Activated T-cell treated with anti-CD3 and anti-CD28 coated beads, Interleukin-2, amount 50 U/mL, for 24 hours (primary cell): Measurements from ENCODE around the gene LGALS4.
"Not testable (repeated sequence)": the region's sequence is repeated elsewhere in the genome, so short reads cannot be mapped to it uniquely, and the experiment has no call there.

Source experiments
- DNase-seq: peaks from one replicate; pipeline ENCODE4 v3.0.0-alpha.2; 2020
- H3K27ac Mint-ChIP-seq: 2 replicates; pipeline ENCODE4 v1.8.0; 2020; ENCODE audit warnings: mild to moderate bottlenecking, mixed read lengths
- H3K27me3 Mint-ChIP-seq: 2 replicates; pipeline ENCODE4 v1.8.0; 2020; ENCODE audit warnings: mixed read lengths
- H3K36me3 Mint-ChIP-seq: 2 replicates; pipeline ENCODE4 v1.8.0; 2020; ENCODE audit warnings: low read depth, mixed read lengths
- H3K4me1 Mint-ChIP-seq: 2 replicates; pipeline ENCODE4 v1.8.0; 2020; ENCODE audit warnings: low read depth, mixed read lengths
- H3K4me3 Mint-ChIP-seq: 2 replicates; pipeline ENCODE4 v1.8.0; 2020; ENCODE audit warnings: mild to moderate bottlenecking, moderate library complexity, mixed read lengths
- H3K9me3 Mint-ChIP-seq: 2 replicates; pipeline ENCODE4 v1.8.0; 2020; ENCODE audit warnings: mixed read lengths

LGALS4 gene, protein sequence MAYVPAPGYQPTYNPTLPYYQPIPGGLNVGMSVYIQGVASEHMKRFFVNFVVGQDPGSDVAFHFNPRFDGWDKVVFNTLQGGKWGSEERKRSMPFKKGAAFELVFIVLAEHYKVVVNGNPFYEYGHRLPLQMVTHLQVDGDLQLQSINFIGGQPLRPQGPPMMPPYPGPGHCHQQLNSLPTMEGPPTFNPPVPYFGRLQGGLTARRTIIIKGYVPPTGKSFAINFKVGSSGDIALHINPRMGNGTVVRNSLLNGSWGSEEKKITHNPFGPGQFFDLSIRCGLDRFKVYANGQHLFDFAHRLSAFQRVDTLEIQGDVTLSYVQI

DNA sequence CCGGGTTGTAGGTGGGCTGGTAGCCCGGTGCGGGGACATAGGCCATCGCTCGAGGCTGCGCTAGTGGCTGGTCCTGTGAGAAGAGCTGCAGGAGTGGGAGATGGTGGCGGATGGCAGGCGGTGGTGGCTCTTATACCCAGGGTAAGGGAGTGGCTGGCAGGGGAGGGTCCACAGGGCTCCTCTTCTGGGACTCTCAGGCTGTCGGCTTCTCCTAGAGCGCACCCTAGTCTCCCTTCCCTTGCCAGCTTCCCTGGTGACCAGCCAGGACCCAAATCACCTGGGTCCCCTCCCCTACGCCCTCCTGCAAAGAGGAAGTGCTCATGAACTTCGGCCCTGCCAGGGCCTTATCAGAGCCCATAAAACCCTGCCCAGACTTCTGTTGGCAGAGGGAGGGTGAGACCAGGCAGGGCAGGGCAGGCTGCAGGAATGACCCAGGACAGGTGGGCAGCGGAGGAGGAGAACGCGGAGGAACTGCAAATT is at the start of gene LGALS4:
Gene LGALS4, minus strand, starts transcription at position 105 of the 480 bp plus-strand sequence. Its CDS starts 59 bp downstream, at position 46.
- Mint-ChIP-seq H3K4me3 (no peak within 1 kb of the TSS), H3K4me1 (no peaks in the 10 kb centered on the region), H3K27me3 (no peaks in the 10 kb centered on the region), H3K27ac (peak within 1 kb of the TSS; percentile 27), H3K36me3 (peaks cover 28% of the 10 kb centered on the region), H3K9me3 (no peaks in the 10 kb centered on the region)
- DNase-seq = no peak

DNA sequence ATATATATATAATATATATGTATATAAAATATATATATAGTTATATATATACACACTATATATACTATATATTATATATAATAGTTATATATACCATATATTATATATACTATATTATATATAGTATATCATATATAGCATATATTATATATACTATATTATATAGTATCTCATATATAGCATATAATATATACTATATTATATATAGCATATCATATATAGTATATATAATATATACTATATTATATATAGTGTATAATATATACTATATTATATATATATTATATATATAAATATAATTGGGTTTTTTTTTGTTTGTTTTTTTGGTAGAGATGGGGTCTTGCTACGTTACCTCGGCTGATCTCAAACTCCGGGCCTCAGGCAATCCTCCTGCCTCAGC is 48.6 kb upstream of the LGALS4 start:
- H3K9me3 Mint-ChIP-seq = peaks cover 2% of the 10 kb centered on the region
- H3K27me3 Mint-ChIP-seq = no peaks in the 10 kb centered on the region
- peaks cover 10% of the 10 kb centered on the region for H3K36me3 Mint-ChIP-seq
- no peak for DNase-seq
- peaks cover 45% of the 10 kb centered on the region for H3K4me1 Mint-ChIP-seq
- H3K27ac Mint-ChIP-seq = no peak overlapping the region
- H3K4me3 Mint-ChIP-seq = no peak overlapping the region

DNA sequence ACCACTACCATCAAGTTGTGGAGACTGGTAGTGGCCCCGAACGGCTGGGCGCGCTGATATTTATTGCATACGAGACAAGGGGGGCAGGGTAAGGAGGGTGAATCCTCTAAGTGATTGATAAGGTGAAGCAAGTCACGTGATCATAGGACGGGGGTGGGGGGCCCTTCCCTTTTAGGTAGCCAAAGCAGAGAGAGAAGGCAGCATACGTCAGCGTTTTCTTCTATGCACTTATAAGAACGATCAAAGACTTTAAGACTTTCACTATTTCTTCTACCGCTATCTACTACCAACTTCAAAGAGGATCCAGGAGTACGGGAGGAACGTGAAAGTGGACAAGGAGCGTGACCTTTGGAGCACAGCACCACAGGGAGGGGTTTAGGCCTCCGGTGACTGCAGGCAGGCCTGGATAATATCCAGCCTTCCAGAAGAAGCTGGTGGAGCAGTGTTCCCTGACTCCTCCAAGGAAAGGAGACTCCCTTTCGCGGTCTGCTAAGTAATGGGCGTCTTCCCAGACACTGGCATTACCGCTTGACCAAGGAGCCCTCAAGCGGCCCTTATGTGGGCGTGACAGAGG is 47.0 kb upstream of the LGALS4 start:
- H3K36me3 Mint-ChIP-seq, DNase-seq, H3K4me3 Mint-ChIP-seq, H3K27me3 Mint-ChIP-seq, H3K9me3 Mint-ChIP-seq, H3K27ac Mint-ChIP-seq: not testable (repeated sequence)
- peaks cover 31% of the 10 kb centered on the region for H3K4me1 Mint-ChIP-seq

DNA sequence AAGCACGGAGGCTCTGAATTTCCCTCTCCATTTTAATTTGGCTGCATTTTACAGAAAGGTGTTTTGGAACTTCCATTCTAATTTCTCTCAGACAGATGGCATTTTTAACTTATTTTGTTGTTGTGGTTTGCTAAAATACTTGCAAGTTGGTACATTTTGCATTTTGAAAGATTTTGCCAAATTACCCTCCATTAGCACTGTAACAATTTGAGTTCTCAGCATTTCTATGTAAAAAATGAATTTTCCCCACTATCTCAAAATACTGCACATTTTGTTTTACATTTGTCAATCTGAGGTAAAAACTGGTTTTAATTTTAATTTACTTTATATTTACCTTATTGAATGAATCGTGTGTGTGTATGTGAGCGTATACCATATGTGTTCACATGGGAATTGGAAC is 44.1 kb upstream of the LGALS4 start:
- peaks cover 2% of the 10 kb centered on the region for H3K9me3 Mint-ChIP-seq
- peak overlapping the region; percentile 29 for H3K4me3 Mint-ChIP-seq
- peaks cover 34% of the 10 kb centered on the region for H3K4me1 Mint-ChIP-seq
- peak overlapping the region; percentile 88 for H3K27ac Mint-ChIP-seq
- peaks cover 5% of the 10 kb centered on the region for H3K36me3 Mint-ChIP-seq
- no peak for DNase-seq
- H3K27me3 Mint-ChIP-seq = no peaks in the 10 kb centered on the region

DNA sequence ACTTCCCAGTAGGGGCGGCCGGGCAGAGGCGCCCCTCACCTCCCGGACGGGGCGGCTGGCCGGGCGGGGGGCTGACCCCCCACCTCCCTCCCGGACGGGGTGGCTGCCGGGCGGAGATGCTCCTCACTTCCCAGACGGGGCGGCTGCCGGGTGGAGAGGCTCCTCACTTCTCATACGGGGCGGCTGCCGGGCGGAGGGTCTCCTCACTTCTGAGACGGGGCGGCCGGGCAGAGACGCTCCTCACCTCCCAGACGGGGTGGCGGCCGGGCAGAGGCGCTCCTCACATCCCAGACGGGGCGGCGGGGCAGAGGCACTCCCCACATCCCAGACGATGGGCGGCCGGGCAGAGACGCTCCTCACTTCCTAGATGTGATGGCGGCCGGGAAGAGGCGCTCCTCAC is 43.0 kb upstream of the LGALS4 start:
- Mint-ChIP-seq H3K36me3 (peaks cover 15% of the 10 kb centered on the region), H3K4me1 (peaks cover 42% of the 10 kb centered on the region), H3K4me3 (peak overlapping the region; percentile 50)
- H3K27me3 Mint-ChIP-seq, DNase-seq, H3K27ac Mint-ChIP-seq, H3K9me3 Mint-ChIP-seq: not testable (repeated sequence)

DNA sequence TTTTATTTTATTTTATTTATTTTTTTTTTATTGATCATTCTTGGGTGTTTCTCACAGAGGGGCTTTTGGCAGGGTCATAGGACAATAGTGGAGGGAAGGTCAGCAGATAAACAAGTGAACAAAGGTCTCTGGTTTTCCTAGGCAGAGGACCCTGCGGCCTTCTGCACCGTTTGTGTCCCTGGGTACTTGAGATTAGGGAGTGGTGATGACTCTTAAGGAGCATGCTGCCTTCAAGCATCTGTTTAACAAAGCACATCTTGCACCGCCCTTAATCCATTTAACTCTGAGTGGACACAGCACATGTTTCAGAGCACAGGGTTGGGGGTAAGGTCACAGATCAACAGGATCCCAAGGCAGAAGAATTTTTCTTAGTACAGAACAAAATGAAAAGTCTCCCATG is 42.2 kb upstream of the LGALS4 start:
- H3K27me3 Mint-ChIP-seq, H3K4me3 Mint-ChIP-seq, H3K27ac Mint-ChIP-seq, H3K9me3 Mint-ChIP-seq, DNase-seq: not testable (repeated sequence)
- Mint-ChIP-seq H3K36me3 (peaks cover 17% of the 10 kb centered on the region), H3K4me1 (peaks cover 42% of the 10 kb centered on the region)

DNA sequence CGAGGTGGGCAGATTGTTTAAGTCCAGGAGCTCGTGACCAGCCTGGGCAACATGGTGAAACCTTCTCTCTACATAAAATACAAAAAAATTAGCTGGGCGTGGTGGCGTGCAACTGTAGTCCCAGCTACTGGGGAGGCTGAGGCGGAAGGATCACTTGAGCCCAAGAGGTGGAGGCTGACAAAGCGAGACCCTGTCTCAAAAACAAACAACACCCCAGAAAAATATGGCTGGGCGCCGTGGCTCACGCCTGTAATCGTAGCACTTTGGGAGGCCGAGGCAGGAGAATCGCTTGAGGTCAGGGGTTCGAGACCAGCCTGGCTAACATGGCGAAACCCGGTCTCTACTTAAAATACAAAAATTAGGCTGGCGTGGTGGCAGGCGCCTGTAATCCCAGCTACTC is 40.5 kb upstream of the LGALS4 start:
- Mint-ChIP-seq H3K36me3 (peaks cover 29% of the 10 kb centered on the region), H3K4me1 (peaks cover 46% of the 10 kb centered on the region), H3K27ac (peak overlapping the region; percentile 97), H3K4me3 (peak overlapping the region; percentile 92), H3K27me3 (no peaks in the 10 kb centered on the region), H3K9me3 (peaks cover 2% of the 10 kb centered on the region)
- no peak for DNase-seq

DNA sequence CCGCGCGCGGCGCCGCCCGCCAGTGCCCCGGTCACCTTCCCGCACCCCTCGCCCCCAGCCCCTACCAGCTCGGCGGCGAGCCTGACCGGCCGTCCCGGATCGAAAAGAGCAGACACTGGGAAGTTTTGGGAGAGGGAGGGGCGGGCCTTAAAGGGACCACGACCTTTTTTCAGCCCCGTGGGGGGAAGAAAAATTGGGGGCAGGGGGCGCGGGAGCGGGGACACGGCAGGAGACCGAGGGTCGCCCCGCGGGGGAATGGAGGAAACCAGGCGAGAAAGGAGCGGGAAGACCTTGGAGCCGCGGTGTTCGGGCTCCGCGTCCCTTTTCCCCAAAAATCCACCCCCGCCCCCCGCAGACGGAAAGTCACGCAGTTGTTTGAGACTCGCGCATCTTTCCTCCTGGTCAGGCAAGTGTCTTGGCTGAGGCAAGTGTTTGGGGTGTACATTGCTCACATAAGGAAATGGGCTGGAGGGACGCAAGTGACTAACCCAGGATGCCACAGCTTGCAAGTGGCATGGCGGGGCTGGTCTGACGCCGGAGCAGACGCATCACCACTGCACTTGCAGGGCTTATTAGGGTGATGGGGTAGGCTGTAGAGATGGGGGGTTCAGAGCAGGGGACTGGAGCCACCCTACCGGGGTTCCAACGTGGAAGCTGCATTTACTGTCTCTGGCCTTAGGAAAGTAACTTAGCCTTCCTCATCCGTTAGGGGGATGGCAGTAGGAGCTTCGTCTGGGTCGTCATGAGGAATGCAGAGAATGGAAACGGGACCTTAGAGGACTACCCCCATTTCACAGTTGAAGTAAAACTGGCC is 39.7 kb upstream of the LGALS4 start:
- H3K4me3 Mint-ChIP-seq = peak overlapping the region; percentile 92
- H3K27ac Mint-ChIP-seq = peak overlapping the region; percentile 97
- peaks cover 37% of the 10 kb centered on the region for H3K36me3 Mint-ChIP-seq
- H3K4me1 Mint-ChIP-seq = peaks cover 45% of the 10 kb centered on the region
- peaks cover 2% of the 10 kb centered on the region for H3K9me3 Mint-ChIP-seq
- H3K27me3 Mint-ChIP-seq = no peaks in the 10 kb centered on the region
- peak; percentile 78 for DNase-seq

DNA sequence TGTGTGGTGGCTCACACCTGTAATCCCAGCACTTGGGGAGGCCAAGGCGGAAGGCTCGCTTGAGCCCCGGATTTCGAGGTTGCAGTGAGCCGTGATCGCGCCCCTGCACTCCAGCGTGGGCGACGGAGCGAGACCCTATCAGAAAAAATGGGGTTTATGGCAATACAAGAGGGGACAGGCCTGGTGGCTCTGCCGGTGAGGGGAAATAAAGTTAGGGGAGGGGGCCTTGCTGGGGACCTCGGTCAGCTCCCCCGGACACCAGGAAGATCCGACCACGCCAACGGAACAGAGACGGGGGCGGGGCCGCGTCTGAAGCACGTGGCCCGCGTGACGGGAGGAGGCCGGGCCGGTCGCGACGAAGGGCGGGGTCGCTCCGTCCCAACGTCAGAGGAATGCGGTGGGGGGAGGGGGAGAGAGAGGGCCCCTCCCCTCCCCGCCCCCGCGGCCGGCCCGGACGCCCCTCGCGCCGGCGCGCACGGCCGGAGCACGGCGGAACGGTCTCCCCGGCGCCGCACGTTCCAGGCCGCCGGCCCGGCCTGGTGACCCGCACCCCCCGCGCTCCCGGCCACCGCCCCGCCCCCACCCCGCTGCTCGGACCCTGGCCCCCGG is 39.0 kb upstream of the LGALS4 start:
- H3K27me3 Mint-ChIP-seq = no peaks in the 10 kb centered on the region
- peaks cover 2% of the 10 kb centered on the region for H3K9me3 Mint-ChIP-seq
- peak overlapping the region; percentile 100 for H3K27ac Mint-ChIP-seq
- peaks cover 46% of the 10 kb centered on the region for H3K4me1 Mint-ChIP-seq
- DNase-seq = peak; percentile 92
- H3K4me3 Mint-ChIP-seq = peak overlapping the region; percentile 98
- H3K36me3 Mint-ChIP-seq = peaks cover 44% of the 10 kb centered on the region

DNA sequence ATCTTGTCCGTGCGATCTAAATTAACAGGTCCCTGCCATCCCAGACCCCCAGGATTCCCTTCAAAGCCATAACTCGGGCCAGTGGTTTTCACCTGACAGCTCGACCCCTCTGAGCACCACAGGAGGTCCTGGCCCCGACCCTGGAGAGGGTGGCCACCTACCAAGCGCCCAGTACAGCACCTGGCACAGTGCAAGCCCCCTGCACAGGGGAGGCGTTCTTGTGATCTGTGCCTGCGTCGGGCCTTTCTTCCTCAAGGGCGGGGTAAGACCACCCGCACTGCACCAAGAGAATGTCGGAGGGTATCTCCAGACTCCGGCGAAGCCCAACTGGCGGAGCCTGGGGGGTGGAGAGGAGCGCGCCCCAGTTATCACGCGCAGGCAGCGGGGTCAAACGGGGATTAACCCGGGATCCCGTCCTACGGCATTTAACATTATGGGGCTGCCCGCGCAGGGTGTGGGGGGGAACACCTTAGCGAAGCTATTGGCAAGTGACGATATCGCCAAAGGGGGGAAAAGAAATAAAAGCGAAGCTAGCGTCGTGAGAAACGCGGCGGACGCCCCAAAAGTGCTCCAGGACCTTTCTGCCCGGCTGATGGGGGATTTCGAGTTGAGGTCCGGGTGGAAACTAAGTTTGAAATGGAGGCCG is 38.4 kb upstream of the LGALS4 start:
- peak; percentile 76 for DNase-seq
- H3K9me3 Mint-ChIP-seq = no peaks in the 10 kb centered on the region
- peak overlapping the region; percentile 100 for H3K27ac Mint-ChIP-seq
- H3K36me3 Mint-ChIP-seq = peaks cover 50% of the 10 kb centered on the region
- H3K4me1 Mint-ChIP-seq = peaks cover 45% of the 10 kb centered on the region
- H3K4me3 Mint-ChIP-seq = peak overlapping the region; percentile 98
- H3K27me3 Mint-ChIP-seq = no peaks in the 10 kb centered on the region

DNA sequence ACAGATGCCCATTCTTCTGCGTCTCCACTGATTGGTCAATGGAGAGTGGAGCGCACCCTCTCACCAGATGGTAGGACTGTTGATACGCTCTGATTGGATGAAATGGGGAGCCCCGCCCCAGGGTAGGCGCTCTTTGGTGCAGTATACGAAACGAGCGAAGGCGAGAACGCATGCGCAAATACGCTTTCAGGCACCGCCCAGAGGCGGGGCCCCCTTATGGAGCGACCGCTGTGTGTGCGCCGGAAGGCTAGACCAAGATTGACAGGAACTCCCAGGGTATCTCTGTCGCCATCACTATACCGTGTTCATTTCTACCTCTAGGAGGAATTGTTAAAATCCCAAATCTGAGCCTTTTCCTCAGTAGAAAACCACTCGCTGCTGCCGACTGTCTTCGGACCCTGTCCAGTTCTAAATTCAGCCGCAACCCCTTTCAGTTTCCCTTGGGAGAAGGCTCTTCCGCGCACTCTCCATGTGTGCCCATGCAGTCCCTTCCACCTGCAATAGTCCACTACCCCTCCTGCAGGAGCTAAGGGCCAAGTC is 37.8 kb upstream of the LGALS4 start:
- Mint-ChIP-seq H3K27me3 (no peaks in the 10 kb centered on the region), H3K27ac (peak overlapping the region; percentile 100), H3K4me3 (peak overlapping the region; percentile 98), H3K4me1 (peaks cover 51% of the 10 kb centered on the region), H3K36me3 (peaks cover 56% of the 10 kb centered on the region), H3K9me3 (no peaks in the 10 kb centered on the region)
- DNase-seq = peak; percentile 98

DNA sequence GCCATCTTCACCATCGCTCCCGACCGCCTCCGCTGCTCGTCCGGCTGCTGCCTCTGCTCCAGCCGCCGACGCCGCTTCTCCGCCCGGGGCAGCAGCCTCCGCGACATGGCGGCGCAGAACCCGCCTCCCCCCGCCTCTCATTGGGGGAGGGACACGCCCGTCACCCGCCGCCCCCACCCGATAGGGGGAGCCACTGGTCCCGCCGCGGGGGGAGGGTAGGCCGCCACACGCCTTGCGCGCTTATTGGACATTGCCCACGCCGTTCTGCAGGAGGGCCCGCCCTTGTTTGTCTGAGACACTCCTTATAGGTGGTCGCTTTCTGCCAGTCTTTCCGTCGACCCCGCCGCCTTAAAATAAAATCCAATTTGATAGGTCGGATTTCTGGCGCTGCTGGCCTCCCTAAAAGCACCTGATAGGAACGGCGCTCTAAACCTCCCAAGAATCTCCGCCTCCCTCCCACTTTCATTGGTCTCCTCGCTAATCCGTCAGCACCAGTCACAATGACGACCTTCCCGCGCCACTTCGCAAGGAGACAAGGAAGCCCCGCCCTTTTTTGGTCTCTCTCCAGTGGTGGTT is 37.2 kb upstream of the LGALS4 start, which contains the start of gene HNRNPL:
Gene HNRNPL, minus strand, starts transcription at position 127 of the 576 bp plus-strand sequence. Its CDS starts 20 bp downstream, at position 107.
- no peaks in the 10 kb centered on the region for H3K27me3 Mint-ChIP-seq

DNA sequence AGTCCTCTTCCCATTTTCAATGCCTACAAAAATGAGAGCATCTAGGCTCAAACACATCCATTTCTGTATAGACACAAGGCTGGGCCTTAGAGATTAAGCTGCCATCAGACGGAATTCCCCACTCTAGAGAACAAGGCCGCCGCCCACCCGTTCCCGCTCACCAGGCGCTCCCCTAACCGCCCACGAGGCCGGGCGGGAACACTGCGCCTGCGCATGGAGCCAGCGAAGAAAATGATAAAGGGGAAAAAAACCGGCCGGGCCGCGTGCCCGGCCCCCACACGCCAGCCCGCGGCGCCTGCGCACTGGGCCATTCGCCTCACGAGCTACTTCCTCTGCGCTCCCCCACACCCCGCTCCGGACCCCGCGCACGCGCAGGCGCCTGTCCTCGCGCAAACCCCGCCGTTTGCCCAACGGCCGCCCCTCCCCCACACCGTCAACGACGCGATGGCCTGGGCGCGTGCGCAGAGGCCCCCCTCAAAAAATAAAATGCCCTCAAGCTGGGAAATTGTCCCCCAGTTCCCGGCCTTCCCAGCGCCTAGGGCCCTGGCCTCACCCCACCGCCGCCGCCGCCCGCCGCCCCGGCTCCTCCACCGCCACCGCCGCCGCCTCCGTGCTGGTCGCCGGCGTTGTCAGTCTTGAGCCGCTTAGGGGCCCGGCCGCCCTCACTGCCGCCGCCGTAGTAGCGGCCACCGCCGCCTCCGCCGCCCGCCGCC is 36.6 kb upstream of the LGALS4 start:
- Mint-ChIP-seq H3K27me3 (no peaks in the 10 kb centered on the region), H3K4me3 (peak overlapping the region; percentile 98)

More for the DNA sequence above, 37.2 kb upstream of the LGALS4 start, which contains the start of gene HNRNPL:
- Mint-ChIP-seq H3K4me1 (peaks cover 54% of the 10 kb centered on the region), H3K4me3 (peak within 1 kb of the TSS; percentile 98), H3K36me3 (peaks cover 62% of the 10 kb centered on the region), H3K27ac (peak within 1 kb of the TSS; percentile 100), H3K9me3 (no peaks in the 10 kb centered on the region)
- peak; percentile 100 for DNase-seq

More for the DNA sequence above, 36.6 kb upstream of the LGALS4 start:
- Mint-ChIP-seq H3K36me3 (peaks cover 68% of the 10 kb centered on the region), H3K27ac (peak overlapping the region; percentile 100), H3K9me3 (no peaks in the 10 kb centered on the region), H3K4me1 (peaks cover 60% of the 10 kb centered on the region)
- peak; percentile 99 for DNase-seq
